HL-60/S4 (cell line): ENCODE results near the gene RPS19.

Experiments
- in situ Hi-C: fragments of 300-500 bp; cut with MboI; formaldehyde crosslinking; loops from 2 replicates; pipeline ENCODE4 v1.14.3; 2022; ENCODE audit warnings: low sequenced_read_pairs

RPS19 gene

DNA sequence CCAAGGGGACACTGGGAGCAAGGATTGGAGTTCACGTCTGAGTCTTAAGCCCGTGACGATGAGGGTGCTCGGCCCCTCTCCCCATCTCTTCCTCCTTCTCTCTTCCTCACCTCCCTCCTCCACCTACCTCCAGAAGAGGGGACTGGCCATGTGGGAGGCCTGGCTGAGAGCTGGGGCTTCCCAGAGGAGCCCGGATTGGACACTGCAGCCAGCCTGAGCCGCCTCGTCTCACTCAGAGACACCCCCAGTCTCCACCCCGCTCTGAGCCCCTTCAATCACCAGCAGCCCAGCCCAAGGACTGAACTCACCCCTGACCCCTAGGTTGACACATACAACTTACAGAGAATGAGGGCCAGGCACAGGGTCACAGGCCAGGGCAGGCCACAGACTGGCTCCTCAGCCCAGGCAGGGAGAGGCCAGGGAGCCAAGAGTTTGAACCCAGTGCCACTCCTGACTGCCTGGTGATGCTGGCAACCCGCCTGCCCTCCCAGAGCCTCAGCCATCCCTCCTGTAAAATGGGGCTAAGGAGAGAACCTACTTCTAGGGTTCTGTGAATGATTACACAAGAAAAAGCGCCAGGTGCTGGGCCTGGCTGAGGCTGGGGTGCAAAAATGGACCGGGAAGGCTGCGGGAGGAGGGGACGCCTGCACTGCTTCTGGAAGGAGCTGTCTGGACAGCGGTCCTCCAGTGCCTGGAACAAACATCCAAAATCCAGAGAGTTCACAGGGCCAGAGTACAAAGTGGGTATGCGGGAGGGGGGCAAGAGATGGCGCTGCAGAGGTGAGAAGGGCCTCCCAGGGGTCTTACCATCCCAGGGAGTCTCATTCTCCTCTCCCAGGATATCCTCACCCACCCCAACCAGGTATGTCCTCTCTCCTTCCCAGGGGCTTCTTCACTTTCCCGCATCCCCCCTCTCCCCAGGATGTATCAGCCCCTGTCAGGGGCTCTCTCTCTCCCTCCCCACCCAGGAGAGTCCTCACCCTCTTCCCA is 18.2 kb downstream of the RPS19 start:
- in situ Hi-C loops: no loop called here

DNA sequence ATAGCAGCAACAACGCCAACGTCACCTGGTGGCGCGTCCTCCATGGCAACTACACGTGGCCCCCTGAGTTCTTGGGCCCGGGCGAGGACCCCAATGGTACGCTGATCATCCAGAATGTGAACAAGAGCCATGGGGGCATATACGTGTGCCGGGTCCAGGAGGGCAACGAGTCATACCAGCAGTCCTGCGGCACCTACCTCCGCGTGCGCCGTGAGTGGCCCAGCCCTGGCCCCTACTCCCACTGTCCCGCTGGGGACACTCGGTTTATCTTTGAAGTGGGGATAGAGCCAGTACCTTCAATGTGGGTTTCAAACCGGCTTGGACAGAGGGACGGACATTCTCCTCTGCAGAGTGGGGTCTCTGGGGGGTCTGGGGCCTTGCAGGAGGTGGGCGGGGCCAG is 19.0 kb downstream of the RPS19 start:
- in situ Hi-C loops: no loop called here

DNA sequence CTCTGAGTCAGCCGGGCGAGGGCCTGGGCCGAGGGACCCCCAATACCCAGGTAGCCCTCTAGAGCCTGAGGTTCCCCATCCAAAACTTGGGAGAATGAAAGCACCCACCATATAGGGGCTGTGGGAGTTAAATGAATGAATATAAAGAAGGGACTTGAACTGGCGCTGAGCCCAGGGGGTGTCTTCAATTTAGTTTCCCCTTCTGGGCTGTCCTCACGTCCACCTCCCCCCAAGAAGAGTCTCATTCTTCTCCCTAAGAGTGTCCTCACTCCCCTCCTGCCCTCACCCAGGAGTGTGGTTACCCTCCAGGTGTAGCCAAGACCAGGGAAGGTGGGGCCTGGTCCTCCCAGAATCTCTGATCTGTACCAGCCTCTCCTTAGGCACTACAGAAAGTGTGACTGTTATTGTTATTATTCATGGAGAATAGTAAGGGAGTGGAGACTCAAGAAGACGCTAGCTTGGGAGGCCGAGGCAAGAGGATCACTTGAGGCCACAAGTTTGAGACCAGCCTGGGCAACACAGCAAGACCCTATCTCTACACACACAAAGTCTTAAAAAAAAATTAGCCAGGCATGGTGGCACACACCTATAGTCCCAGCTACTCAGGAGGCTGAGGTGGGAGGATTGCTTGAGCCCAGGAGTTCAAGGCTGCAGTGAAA is 19.7 kb downstream of the RPS19 start:
- in situ Hi-C loops: no loop called here

DNA sequence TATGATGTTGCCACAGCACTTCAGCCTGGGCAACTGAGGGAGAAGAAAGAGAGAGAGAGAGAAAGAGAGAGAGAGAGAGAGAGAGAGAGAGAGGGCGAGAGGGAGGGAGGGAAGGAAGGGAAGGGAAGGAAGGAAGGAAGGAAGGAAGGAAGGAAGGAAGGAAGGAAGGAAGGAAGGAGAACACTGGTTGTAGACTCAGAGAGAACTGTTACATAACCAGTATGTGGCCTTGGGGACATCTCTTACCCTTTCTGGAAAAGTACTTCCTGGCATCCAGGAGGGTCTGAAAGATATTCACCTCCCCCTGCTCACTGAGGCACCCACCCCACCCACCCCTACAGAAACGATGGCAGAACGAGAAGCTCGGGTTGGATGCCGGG is 20.3 kb downstream of the RPS19 start:
- in situ Hi-C loops: no loop called here

DNA sequence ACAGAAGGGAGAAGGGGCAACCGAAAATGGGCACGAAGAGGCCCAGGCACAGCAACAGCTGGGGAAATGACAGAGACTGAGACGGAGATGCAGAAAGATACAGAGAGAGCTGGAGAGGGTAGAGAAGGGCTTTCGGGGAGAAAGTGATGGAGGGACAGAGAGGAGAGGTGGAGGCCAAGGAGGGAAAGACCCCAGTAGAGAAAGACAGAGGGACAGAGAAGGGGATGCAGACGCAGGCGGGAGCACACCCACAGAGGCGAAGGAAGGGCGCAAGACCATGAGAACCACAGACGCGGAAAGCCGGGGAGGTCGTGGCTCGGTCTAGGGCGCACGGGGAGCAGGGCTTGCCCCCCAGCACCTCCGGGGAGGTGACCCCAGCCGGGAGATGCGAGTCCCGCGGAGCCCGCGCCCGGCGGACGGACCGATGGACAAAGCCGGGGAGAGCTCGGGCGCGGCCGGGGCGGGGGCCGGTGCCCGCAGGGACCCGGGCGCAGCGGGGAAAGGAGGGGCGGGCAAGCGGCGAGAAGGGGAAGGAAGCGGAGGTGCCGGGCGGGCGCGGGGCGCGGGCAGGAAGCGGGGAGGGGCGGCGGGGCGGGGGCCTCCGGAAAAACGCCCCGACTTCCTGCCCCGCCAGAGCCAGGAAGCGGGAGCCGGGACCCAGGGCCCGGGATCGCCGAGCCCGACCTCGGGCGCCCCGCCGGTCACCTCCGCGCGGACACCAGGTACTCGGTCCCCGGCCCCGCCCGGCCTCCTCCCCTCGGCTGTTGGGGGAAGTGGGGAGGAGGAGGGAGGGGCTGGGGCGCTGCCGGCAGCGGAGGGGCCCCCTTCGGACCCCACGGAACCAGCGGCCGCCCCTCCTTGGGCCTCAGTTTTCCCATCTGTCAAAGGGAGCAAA is 22.8 kb downstream of the RPS19 start, which contains the start of gene ARHGEF1:
Gene ARHGEF1 (plus strand): TSS at position 617 of the 895 bp plus-strand sequence. CDS start 4,899 bp downstream, outside the sequence.
- in situ Hi-C loops: no loop called here

DNA sequence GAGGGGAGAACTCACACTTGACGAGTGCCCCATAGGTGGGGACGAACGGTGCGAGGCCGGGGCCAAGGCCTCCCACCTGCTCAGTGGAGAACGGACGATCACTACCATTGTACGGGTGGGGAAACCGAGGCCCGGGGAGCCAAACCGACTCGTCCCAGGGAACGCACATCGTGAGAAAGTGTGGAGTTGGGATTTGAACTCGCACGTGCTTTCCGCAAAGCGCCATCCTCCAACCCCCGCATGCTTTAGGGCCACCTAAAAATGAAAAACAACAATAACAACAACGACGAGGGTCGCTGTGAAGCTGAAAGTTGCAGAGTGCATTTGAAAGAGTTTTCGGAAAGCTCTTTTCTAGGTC is 23.4 kb downstream of the RPS19 start:
- in situ Hi-C loops: no loop called here

DNA sequence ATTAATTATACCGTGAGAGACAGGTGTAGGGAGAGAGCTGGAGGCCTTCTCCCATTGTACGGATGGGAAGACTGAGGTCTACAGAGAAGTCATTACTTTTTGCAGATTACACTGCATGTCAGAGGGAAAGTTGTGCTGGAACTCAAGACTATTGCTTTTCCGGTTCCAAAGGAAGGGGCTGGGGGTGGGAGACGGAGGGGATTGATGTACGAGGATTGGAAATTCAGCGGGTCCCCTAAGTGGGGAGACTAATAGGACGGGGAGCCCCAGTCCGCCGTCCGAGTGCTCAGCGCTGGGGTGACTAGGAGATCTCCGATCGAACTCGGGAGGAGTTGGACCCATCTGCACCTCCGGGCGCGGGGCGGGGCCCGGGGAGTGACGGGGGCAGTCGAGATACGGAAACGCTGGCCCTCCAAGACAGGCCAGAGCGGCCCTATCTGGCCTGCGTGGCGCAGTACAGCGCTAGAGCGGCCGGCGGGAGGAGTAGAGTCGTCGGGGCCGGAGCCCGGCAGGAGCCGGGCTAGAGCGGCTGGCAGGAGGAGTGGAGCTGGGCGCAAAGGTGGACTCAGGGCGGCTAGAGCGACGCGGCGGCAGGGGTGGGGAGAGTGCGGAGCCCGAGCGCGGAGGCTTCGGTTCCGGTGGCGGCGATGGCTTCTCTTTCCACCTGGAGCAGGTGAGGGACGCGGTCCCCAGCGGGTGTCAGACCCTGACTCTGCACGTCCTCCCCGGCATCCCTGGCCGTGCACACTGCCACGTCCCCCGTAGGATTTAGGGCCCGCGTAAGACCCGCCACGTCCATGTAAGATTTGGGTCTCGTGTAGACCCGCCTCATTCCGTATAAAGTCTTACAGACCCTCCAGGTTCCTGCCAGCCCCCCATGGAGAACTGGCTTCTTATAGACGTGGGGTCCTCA is 24.0 kb downstream of the RPS19 start:
- in situ Hi-C loops: no loop called here

DNA sequence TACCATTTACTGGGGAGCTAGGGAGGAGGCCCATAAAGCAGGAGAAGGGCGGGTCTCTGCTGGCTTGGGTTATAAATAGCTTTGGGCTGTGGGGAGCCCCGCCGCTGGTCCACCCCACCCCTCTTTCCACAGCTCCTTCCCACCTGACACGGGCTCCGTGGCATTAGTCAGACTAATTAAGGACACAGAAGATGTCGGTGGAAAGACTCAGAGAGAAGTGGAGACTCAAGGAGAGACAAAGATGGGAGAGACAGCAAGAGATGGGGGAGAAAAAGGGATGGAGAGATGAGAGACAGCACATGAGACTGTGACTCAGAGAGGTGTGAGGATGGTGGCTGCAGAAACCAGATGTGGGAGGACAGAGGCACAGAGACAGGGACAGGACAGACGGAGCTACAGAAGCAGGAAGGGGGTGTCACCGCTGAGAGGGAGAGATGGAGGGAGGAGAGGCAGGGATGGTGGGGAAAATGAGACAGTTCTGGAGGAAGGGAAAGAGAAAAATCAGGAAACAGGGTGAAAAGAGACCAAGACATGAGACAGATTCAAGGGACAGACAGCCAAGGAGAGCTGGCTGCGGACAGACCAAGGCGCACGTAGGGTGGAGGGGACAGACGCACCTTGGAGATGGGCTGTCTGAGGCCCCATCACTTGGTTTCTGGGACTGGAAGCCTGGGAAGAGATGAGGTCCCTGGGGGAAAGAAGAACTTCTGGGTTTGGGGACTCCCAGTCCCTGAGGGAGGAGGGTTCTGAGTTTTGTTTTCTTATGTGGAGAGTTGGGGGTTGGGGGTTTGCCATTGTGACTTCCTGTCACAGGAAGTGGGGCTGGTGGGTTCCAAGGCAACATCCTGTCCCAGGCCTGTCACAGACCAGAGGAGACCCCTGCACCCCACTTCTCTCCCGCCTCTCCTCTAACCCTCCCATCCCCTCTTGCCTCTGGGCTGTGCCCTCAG is 27.0 kb downstream of the RPS19 start:
- in situ Hi-C loops: no loop called here

DNA sequence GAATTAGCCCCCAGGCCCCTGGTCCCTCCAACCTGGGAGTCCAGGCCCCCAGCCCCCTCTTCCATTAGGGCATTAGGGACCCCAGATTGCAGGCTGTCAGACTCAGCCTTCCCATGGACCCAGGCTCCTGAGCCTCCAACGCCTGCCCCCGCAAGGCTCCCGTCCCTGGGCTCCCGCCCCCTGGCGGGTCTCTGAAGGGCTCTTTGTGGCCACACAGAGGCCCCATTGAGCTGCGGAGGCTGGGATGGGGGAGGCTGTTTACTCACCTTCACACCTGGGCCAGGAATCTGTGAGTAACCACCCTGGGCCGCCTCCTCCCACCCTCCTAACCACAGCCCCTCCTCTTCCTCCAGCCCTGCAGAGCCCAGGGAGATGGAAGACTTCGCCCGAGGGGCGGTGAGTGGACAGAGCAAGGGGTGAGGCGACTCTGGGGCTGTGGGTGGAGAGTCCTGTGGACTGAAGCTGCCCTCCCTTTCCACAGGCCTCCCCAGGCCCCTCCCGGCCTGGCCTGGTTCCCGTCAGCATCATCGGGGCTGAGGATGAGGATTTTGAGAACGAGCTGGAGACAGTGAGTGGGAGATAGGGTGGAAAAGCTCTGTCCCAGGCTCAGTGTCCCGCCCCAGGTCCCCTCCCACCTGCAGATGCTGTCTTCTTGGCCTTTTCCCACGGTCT is 27.8 kb downstream of the RPS19 start:
- in situ Hi-C loops: no loop called here

DNA sequence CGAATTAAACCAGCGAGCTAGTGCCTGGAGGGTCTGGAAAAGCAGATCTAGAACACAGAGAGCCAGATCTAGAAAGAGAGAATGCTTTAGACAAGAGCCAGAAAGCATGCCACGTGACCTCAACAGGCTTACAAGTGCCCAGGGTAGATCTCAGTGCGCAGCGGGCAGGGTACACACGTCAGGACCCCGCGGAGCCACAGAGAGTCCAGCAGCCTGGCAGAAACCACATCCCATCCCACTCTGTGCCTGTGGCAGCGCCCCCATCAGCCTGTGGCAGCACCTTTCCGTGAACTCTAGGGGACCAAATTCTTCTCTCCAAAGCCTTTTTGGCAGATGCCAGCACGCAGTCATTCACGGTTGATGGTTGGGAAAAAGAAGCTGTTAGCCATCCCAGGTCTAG is 28.9 kb downstream of the RPS19 start:
- in situ Hi-C loops: no loop called here

DNA sequence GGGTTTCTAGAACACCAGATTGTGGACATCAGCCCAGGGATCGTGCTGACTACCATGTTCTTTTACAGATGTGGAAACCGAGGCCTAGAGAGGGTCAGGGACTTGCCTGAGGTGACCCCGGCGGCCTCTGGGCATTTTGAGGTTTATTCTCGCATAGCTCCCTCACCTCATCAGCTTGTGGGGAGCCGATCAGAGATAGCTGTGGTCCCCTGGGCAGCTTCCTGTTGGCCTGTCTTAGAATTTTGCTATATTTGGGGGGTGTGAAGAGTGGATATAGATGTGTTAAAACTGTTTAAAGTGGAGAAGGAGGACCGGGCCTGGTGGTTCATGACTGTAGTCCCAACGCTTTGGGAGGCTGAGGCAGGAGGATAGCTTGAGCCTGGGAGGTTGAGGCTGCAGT is 29.8 kb downstream of the RPS19 start:
- in situ Hi-C loops: no loop called here

DNA sequence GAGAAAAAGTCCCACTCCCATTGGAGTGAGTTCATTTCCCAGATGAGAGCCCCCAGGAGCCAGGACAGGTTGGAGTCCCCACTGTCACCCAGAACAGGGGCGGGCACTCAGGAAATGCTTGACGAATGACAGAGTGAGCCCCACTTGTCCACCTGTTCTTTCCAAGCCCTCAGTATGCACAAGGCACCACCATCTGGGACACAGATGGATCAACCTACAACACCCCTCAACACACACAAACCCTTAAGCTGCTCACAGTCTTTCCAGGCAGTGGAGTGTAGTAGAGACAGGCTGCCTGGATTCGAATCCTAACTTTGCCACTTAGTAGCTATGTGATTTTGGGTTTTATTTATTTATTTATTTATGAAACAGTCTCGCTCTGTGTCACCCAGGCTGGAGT is 30.9 kb downstream of the RPS19 start:
- in situ Hi-C loops: no loop called here

DNA sequence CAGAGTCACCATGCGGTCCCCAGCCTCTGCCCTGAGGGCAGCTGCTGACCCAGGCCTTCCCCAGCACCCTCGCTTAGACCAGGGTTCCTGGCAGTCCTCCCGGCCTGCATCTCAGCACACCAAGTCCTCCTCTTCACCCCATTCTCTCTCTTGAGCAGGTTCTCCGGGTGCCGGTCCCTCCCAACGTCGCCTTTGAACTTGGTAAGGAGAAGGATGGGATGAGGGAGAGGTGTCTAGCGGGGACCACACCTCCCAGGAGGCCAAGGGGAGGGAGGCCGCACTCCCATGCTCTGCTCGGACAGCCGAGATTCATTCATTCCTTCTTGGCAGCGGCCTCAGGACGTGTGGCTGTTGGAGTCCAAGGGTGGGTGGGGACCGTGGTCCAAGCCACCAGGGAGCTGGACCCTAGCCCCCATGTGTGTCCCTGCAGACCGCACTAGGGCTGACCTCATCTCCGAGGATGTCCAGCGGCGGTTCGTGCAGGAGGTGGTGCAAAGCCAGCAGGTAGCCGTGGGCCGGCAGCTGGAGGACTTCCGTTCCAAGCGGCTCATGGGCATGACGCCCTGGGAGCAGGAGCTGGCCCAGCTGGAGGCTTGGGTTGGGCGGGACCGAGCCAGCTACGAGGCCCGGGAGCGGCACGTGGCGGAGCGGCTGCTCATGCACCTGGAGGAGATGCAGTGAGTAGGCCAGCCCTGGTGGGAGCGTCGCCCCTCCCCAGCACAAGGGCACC is 32.3 kb downstream of the RPS19 start:
- in situ Hi-C loops: no loop called here

DNA sequence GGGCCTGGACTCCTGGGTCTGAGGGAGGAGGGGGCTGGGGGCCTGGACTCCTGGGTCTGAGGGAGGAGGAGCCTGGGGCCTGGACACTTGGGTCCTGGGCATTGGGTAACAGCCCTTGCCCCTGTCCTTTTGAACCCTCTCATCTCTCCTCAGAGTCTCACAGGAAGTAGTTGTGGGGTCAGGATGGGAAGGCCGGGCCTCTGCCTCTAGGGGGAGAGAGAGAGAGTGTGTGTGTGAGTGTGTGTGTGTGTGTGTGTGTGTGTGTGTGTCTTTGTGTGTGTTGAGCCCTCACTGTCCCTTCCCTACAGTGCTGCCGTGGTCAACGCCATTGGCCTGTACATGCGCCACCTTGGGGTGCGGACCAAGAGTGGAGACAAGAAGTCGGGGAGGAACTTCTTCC is 33.8 kb downstream of the RPS19 start:
- in situ Hi-C loops: no loop called here

DNA sequence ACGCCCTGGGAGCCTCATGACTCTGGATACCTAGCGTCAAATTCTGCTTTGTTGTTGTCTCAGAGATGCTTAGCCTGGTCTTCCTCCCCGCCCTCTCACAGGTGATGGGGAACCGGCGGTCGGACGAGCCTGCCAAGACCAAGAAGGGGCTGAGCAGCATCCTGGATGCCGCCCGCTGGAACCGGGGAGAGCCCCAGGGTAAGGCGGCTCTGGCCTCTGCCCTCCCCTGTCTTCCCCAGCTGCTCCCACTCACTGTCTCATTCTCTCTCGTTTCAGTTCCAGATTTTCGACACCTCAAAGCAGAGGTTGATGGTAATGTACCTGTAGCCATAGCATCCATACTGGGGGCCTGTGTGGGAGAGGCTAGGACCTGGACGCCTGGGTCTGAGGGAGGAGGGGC is 34.3 kb downstream of the RPS19 start:
- in situ Hi-C loops: no loop called here

DNA sequence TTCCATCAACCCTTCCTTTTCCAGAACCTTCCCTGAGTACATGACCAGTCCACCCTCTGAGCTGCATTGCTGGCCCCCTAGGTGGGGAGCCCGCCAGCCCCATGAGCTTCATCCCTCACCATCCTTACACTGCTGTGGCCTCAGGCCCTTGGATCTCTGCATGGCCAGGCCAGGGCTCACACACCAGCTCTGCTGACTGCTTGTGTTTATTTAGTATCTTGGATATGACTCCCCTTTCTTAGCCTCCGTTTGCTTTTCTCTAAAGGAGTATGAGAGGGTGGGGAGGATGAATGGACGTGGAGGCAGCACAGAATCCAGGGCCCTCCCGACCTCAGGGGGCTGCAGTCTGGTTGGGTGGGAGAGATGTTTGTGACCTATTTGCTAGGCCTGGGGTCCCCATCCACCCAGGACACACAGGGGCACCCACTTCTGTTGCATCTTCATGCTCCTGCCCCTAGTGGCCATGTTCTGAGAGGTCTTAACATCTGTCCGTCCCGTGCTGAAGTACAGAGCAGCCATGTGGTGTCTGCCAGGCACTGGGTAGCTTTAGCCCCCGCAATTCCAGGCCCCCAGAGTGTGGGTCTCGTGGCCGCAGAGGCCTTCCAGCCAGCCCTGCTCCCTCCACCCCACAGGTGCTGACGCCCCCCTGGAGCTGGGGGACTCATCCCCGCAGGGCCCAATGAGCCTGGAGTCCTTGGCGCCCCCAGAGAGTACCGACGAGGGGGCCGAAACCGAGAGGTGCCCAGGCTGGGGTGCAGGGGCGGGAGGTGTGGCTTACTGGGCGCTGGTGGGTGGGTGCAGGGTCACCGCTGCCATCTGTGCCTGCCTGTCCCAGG is 35.9 kb downstream of the RPS19 start:
- in situ Hi-C loops: no loop called here

DNA sequence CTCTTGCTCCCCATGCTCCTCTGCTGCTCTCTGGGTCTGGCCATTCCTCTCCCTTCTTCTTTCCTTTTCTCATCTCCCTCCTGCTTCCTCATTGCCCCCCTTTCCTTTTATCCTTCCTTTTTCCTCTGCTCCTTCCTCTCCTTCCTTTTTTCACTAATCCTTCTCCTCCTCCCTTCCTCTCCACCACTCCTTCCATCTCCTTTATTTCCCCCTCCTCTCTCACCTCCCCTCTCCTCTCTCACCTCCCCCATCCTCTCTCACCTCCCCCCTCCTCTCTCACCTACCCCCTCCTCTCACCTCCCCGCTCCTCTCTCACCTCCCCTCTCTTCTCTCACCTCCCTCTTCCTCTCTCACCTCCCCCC is 36.5 kb downstream of the RPS19 start:
- in situ Hi-C loops: no loop called here
